SK-N-MC (cell line): Measurements from ENCODE around the gene SOD1.

Experiments
- EZH2 ChIP-seq: fragments of 200-600 bp; sonication (generic); IDR thresholded peaks from one replicate; pipeline ENCODE4 v1.6.1; 2017; ENCODE audit warnings: antibody characterized with exemption
- FOXP2 ChIP-seq: optimal IDR thresholded peaks from 2 replicates; pipeline ENCODE3; 2011; ENCODE audit warnings: mild to moderate bottlenecking, moderate library complexity; ENCODE audit not compliant: insufficient read depth; ENCODE audit errors: extremely low read length, control extremely low read depth
- POLR2AphosphoS5 ChIP-seq: IDR thresholded peaks from 2 replicates; pipeline ENCODE4 v1.6.1; 2012; ENCODE audit warnings: mild to moderate bottlenecking, low read depth, low read length, borderline replicate concordance

DNA sequence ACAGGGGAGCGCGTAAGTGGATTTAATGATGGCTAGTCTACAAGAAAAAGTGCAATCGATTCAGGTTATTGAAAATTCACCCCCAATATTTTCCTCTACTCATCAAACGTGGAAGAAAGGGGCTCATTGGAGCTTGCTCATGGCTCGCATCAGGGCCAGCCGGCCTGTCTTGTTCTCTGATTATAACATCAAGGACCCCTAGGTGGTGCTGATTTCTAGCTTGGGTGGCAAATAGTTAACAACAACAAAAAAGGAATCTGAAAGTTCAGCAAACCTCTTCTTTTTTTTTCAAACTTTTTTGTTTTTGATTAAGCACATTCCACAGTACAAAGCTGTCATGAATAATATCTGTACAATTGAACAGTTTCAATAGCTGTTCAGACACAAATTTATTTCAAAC, 35.8 kb upstream of the SOD1 start:
- TF ChIP-seq POLR2AphosphoS5 (no peak), EZH2 (no peak), FOXP2 (no peak)
